Measurements from ENCODE around the gene GUCY1B1.
A peak's percentile ranks its signal among the peaks of the same experiment; 100 is the strongest.

Gene GUCY1B1

GRCh38 chr4:155849042-155849441, 90.2 kb downstream of the GUCY1B1 start:
- 100% methylated on average over 3 of the region's 4 CpGs for WGBS (ENCODE audit: insufficient coverage)
- CTCF ChIA-PET: no interaction called here

GRCh38 chr4:155853189-155853588, 94.4 kb downstream of the GUCY1B1 start:
- H3K4me3 ChIP-seq (ENCODE audit: control insufficient read depth in 1 of 7, extremely low read depth in 1 of 7, insufficient read depth in 4 of 7, low read depth in 2 of 7, low read length in 6 of 7): no peak overlapping the region
- H3K36me3 ChIP-seq (ENCODE audit: control insufficient read depth in 4 of 4, insufficient read depth in 4 of 4, low read length in 3 of 4): no peaks in the 10 kb centered on the region
- H3K9me3 ChIP-seq (ENCODE audit: control extremely low read depth in 1 of 5, control insufficient read depth in 4 of 5, insufficient read depth in 2 of 5, low read depth in 1 of 5, low read length in 4 of 5): peaks cover 0 to 4% (median 0%) of the 10 kb centered on the region in 5 experiments
- ChIA-PET POLR2A (interaction anchor here (0.6 kb wide), 1 partner anchor 15 kb away, joined by 3 read pairs; no protein-coding TSS in a partner anchor), CTCF (no interaction called here)
- no CpG with 5 or more reads among the region's 3 CpGs for WGBS (ENCODE audit: insufficient coverage)
- H3K4me1 ChIP-seq (ENCODE audit: control extremely low read depth in 1 of 4, control insufficient read depth in 4 of 4, insufficient read depth in 4 of 4, low read length in 3 of 4): peaks cover 0 to 6% (median 3%) of the 10 kb centered on the region in 4 experiments
- H3K27me3 ChIP-seq (replicated peaks in 2 of 5; ENCODE audit: control insufficient read depth in 4 of 5, insufficient read depth in 5 of 5, low read length in 4 of 5): no peaks in the 10 kb centered on the region
- no peak overlapping the region for H3K27ac ChIP-seq (ENCODE audit: insufficient read depth in 1 of 2, low read depth in 1 of 2, low read length in 2 of 2, poor library complexity in 1 of 2, severe bottlenecking in 2 of 2)
- no peak for DNase-seq

More at GRCh38 chr4:155849042-155849441, 90.2 kb downstream of the GUCY1B1 start:
- H3K27ac ChIP-seq (ENCODE audit: insufficient read depth in 1 of 2, low read depth in 1 of 2, low read length in 2 of 2, poor library complexity in 1 of 2, severe bottlenecking in 2 of 2): no peak overlapping the region
- H3K4me1 ChIP-seq (ENCODE audit: control extremely low read depth in 1 of 4, control insufficient read depth in 4 of 4, insufficient read depth in 4 of 4, low read length in 3 of 4): no peaks in the 10 kb centered on the region
- no peaks in the 10 kb centered on the region for H3K27me3 ChIP-seq (replicated peaks in 2 of 5; ENCODE audit: control insufficient read depth in 4 of 5, insufficient read depth in 5 of 5, low read length in 4 of 5)
- POLR2A ChIA-PET: no interaction called here
- H3K9me3 ChIP-seq (ENCODE audit: control extremely low read depth in 1 of 5, control insufficient read depth in 4 of 5, insufficient read depth in 2 of 5, low read depth in 1 of 5, low read length in 4 of 5): peaks cover 0 to 4% (median 0%) of the 10 kb centered on the region in 5 experiments
- H3K4me3 ChIP-seq (ENCODE audit: control insufficient read depth in 1 of 7, extremely low read depth in 1 of 7, insufficient read depth in 4 of 7, low read depth in 2 of 7, low read length in 6 of 7): no peak overlapping the region
- DNase-seq: no peak
- H3K36me3 ChIP-seq (ENCODE audit: control insufficient read depth in 4 of 4, insufficient read depth in 4 of 4, low read length in 3 of 4): no peaks in the 10 kb centered on the region

GRCh38 chr4:155854582-155855226, 95.9 kb downstream of the GUCY1B1 start:
- Histone ChIP-seq H3K27me3 (replicated peaks in 2 of 5; ENCODE audit: control insufficient read depth in 4 of 5, insufficient read depth in 5 of 5, low read length in 4 of 5) (no peaks in the 10 kb centered on the region), H3K4me1 (ENCODE audit: control extremely low read depth in 1 of 4, control insufficient read depth in 4 of 4, insufficient read depth in 4 of 4, low read length in 3 of 4) (peaks cover 0 to 6% (median 3%) of the 10 kb centered on the region in 4 experiments), H3K27ac (ENCODE audit: insufficient read depth in 1 of 2, low read depth in 1 of 2, low read length in 2 of 2, poor library complexity in 1 of 2, severe bottlenecking in 2 of 2) (no peak overlapping the region), H3K36me3 (ENCODE audit: control insufficient read depth in 4 of 4, insufficient read depth in 4 of 4, low read length in 3 of 4) (no peaks in the 10 kb centered on the region), H3K4me3 (ENCODE audit: control insufficient read depth in 1 of 7, extremely low read depth in 1 of 7, insufficient read depth in 4 of 7, low read depth in 2 of 7, low read length in 6 of 7) (peak overlapping the region in 1 of 7 experiments; percentile 56), H3K9me3 (ENCODE audit: control extremely low read depth in 1 of 5, control insufficient read depth in 4 of 5, insufficient read depth in 2 of 5, low read depth in 1 of 5, low read length in 4 of 5) (no peaks in the 10 kb centered on the region)
- CTCF ChIA-PET: interaction anchor here (1.2 kb wide), 1 partner anchor 10 kb away, joined by 3 read pairs; no protein-coding TSS in a partner anchor
- POLR2A ChIA-PET: no interaction called here
- WGBS (ENCODE audit: insufficient coverage): 57% methylated on average over 5 of the region's 6 CpGs
- peak; percentile 13 to 57 (median 36) for DNase-seq

GRCh38 chr4:155855897-155856296, 97.1 kb downstream of the GUCY1B1 start:
- Histone ChIP-seq H3K9me3 (ENCODE audit: control extremely low read depth in 1 of 5, control insufficient read depth in 4 of 5, insufficient read depth in 2 of 5, low read depth in 1 of 5, low read length in 4 of 5) (no peaks in the 10 kb centered on the region), H3K27me3 (replicated peaks in 2 of 5; ENCODE audit: control insufficient read depth in 4 of 5, insufficient read depth in 5 of 5, low read length in 4 of 5) (no peaks in the 10 kb centered on the region), H3K4me3 (ENCODE audit: control insufficient read depth in 1 of 7, extremely low read depth in 1 of 7, insufficient read depth in 4 of 7, low read depth in 2 of 7, low read length in 6 of 7) (no peak overlapping the region), H3K4me1 (ENCODE audit: control extremely low read depth in 1 of 4, control insufficient read depth in 4 of 4, insufficient read depth in 4 of 4, low read length in 3 of 4) (peaks cover 0 to 6% (median 3%) of the 10 kb centered on the region in 4 experiments), H3K36me3 (ENCODE audit: control insufficient read depth in 4 of 4, insufficient read depth in 4 of 4, low read length in 3 of 4) (no peaks in the 10 kb centered on the region), H3K27ac (ENCODE audit: insufficient read depth in 1 of 2, low read depth in 1 of 2, low read length in 2 of 2, poor library complexity in 1 of 2, severe bottlenecking in 2 of 2) (no peak overlapping the region)
- DNase-seq: no peak
- ChIA-PET CTCF (no interaction called here), POLR2A (interaction anchor here (0.6 kb wide), 1 partner anchor 1202 kb away, joined by 3 read pairs; no protein-coding TSS in a partner anchor)
- WGBS (ENCODE audit: insufficient coverage): 100% methylated on average over 1 of the region's 2 CpGs

Measured in common myeloid progenitor, CD34-positive (primary cell).